ENCODE results near the gene BIN1.

The BIN1 gene

DNA sequence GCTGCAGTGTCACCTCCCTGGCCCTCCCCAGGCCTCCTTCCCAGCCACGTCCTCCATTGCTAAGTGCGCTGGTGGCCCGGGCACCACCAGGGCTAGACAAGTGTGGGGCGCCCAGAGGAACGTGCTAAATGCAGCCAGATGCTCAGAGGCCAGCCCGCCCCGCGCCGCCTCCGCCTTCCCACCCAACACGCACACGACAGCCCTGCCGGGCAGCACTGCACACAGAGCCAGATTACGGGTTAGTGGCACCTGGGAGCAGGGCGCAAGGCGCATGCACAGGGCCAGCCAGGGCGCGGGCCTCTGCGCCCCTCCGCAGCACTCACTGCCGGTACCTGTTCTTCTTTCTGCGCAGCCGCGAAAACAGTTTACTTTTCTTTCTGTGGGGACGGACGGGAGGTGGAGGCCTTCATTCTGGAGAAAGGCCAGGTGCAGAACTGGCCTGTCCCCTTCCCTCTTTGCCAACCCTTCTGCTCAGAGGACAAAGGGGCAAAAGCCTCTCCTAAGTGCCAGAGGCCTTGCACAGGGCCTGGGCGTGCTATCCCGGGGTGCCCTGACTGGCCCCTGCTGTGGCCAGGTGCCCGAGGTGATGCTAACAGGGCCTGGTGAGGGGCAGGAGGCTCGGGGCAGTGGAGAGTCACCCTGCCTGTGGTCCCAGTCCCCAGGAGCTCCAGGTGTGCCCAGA lies 46.5 kb downstream of the BIN1 start:
- DNase-seq (ENCODE audit: low read depth in 3 of 3, low spot score in 1 of 3) = no peak

DNA sequence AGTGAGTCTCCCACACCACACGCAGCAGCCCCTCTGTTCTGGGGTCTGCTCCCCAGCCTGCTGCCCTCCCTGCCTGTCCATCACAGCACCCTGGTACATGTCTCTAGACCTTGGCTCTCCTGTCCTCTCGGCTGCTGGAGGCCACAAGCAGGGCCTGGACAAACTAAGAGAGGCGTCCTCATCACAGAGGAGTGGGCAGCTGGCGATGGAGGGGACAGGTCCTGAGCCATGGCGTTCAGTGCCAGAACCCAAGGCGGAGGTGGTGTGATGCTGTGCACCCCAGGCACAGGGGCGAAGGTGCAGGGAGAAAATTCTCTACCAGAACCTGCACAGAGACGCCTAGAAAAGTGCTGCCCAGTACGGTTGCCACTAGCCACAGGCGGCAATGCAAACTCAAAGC lies 47.4 kb downstream of the BIN1 start:
- no peak for DNase-seq (ENCODE audit: low read depth in 3 of 3, low spot score in 1 of 3)

DNA sequence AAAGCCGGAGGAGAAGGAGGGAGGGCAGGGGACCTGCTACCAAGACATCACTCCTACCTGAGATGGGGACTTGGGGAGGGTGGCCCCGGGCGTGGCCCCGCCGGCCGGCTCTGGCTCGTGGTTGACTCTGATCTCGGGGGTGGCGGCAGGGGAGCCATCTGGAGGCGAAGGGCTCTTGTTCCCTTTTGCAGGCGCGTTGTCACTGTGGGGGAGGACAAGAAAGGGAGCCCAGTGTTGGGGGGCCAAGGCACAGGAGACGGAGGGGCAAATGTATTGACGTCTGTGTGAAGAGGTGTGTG lies 48.1 kb downstream of the BIN1 start:
- DNase-seq (ENCODE audit: low read depth in 3 of 3, low spot score in 1 of 3) = no peak

DNA sequence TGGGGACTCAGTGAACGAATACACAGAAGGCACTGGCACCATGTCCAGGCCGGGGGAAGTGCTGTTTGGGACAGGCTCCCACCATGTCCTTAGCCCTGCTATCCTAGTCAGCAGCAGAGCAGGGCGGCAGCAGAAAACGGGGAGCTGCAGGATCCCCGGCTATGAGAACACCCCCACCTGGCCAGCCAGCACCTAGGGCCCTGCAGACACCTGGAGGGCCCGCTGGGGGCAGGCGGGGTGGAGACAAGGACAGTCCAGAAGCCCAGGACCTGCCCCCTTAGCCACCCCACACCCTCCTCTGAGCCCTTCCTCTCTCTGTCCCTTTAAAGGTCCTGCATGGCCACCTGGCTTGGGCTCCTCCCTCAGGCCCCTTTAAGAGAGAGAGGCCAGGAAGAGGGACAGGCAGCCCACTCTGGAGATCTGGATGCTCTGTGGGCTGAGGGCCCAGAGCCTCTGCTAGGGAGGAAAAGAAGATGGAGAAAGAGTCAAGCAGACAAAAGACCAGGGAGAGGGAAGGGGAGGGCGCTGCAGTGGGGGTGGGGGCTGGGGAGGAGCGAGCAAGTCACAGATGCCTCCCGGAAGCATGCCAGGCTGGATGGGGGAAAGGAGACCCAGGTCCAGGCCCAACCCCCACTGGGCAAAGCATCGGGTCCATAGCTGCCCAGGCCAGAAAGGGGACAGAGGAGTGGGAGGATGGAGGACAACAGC lies 48.6 kb downstream of the BIN1 start:
- DNase-seq (ENCODE audit: low read depth in 3 of 3, low spot score in 1 of 3) = no peak

DNA sequence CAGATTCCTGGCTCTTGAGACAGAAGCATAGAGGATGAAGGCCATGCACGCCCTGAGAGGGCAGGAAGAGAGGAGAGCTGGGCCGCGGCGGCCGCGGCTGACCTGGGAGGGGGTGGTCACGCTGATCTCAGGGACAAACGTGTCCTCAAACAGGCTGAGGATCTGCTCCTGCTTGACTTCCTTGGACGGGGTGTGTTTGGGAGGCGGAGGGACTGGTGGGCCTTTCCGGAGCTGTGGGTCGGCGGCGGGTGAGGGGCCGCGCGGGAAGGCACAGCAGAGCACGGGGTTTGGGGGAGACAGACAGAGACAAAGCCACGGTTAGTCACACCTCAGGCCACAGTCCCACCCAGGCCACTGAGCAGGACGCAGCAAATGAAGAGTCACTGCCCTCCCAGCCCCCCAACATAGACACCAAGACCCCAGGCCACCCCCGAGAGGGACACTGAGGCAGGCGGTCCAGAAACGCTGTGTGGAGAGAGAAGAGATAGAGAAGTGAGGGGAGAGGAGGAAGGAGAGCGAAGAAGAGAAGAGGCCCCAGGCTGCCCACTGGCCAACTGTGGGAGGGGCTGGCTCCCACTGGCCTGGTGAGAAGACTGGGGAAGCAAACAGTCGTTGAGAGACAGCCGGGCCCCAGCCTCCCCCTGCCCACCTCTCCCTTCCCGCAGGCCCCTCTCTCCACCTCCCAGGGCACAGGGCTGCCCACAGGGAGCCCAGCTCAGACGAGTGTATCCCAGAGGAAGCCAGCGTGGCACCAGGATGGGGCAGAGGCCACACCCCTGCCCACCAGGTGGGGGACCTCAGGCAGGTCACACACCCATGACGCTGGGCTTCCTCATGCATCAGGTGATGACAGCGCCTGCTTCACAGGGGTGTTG lies 49.3 kb downstream of the BIN1 start:
- DNase-seq (ENCODE audit: low read depth in 3 of 3, low spot score in 1 of 3) = no peak

DNA sequence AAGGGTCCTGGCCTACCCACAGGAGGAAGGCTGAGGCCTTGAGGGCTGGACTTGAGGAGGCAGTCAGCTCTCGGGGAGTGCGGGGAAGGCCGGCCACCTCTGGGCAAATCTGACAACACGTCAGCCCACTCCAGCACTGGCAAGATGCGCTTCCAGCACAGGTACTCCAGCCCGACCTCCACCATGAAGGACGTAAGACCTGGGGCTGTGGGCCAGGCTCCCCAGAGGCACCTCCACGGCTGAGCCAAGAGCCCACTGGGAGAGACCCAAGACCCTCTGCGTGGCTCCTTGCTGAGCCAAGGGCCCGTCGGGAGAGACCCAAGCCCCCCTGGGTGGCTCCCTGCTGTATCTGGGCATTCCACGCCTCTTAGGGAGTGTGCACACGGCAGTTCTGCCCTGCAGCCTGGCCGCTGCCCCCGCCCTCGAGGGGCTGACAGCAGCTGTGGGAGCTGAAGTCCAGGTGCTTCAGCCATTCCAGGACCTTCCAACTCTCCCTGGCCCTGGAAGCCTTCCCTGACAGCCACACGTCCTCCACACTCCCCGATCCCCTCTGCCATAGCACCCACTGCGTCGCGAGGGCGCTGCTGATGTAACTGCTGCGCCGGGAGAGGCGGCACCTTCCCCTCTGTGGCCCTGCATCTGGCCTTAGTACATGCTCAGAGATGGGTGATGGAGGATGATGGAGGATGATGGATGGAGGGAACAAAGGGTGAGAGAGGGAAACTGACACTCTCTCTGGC lies 50.2 kb downstream of the BIN1 start:
- DNase-seq (ENCODE audit: low read depth in 3 of 3, low spot score in 1 of 3) = no peak

DNA sequence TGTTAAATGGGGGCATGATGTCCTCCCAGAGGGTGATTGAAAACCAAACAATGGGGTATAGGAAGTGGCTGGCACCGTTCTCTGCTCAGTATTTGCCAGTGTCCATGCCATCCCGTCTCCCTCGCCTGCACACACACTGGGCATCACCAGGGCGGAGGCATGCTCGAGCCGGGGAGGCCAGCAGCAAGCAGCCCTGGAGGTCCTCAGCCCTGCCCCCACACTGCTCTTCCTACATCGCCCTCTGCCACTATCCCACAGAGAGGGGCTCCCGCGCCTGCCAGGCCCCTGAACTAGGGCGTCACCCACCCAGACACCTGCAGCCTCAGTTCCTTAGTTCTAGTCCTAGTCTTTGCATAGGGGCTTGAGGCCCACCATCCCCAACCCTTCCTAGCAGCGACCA lies 50.9 kb downstream of the BIN1 start:
- DNase-seq (ENCODE audit: low read depth in 3 of 3, low spot score in 1 of 3) = no peak

DNA sequence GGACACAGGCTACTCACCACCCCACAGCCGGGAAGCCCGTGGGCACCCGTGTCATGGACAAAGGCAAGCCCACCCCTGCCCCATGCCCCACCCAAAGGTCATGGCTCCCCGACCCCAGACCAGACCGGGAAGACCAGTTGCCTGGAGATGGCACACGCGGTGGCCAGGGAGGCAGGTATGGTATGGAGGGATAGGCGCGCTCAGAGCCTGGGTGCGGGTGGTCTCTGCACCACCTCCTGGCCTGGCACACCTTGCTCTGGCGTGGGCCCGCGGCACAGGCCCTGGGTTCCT lies 51.2 kb downstream of the BIN1 start:
- DNase-seq (ENCODE audit: low read depth in 3 of 3, low spot score in 1 of 3) = no peak

DNA sequence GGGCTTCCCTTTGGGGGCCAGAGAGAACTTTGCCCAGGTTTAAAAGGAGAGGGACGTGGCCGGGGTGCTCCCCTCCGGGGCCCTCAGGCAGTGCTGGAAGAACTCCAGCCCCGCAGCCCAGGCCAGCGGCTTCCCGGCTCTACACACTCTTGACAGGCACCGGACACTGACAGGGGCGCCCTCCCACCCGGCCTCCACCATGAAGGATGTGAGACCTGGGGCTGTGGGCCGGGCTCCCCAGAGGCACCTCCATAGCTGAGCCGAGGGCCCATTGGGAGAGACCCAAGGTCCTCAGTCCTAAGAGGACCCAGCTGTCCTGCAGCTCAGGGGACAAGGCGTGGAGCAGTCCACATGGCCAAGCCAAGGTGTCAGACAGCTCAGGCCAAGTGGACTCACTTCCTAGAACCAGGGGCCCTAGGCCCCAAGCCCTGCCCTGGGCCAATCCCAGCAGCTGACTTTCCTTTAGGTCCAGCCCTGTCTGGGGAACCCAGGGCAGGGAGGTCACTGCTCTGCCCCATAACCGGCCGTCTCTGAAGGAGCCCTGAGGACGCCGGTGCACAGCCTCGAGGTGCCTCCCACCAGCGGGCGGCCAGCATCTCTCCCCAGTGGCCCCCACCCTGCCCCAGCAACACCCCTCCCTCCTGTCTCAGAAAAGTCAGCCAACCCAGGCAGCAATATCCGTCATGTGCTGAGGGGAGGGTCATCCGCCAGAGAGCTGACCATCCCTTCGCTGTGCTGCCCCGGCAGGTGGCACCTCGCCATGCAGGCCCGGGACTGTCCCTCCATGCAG lies 51.8 kb downstream of the BIN1 start:
- no peak for DNase-seq (ENCODE audit: low read depth in 3 of 3, low spot score in 1 of 3)

DNA sequence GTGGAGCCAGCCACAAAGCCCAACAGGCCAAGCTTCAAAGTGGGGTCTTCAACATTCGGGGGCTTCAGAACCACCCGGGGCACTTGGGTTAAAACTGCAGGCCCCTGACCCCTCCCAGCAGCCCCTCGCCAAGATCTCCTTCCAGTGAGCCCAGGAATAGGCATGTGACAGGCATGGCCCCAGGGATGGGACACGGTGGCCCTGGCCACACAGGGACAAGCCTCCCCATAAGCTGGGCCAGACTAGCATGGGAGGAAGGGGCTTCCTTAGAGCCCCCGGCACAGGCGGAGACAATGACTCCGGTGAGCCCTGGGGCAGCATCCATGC lies 52.4 kb downstream of the BIN1 start:
- no peak for DNase-seq (ENCODE audit: low read depth in 3 of 3, low spot score in 1 of 3)

DNA sequence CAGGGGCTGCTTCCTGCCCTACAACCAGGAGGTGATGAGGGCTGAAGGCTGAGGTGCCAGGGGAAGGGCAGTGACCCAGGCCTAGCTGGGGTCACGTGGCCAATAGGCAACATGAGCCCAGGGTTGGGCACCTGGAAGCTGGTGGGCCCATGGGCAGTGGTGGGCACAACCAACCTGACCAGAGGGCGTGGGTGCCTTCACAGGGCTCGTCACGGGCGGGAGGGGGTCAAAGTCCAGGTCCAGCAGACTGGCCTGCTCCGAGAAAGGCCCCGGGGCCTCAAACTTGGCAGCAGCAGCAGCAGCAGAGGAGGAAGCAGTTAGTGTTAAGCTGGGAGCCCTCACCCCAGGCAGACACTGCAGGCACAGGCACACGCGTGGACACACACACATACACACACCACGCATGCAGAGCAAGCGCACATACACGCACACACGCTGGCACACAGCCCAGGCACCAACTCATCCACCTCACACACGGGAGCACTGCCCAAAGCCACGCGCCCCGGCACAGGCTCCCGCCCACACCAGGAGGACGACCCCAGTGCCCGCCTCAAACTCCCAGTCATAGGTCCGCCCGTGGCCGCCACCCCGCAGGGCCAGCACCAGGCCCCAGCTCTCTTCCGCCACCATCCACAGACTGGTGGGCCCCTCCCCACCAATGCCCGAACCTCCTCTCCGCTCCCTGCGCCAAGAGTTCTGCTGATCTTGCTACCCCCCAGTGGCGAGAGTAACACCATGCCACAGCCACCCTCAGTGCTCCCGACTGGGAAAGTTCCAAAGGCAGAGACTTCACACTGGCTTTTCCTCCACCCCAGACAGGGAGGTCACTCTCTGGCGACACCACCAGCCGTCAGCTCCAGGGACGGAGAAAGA lies 53.0 kb downstream of the BIN1 start:
- DNase-seq (ENCODE audit: low read depth in 3 of 3, low spot score in 1 of 3) = no peak

DNA sequence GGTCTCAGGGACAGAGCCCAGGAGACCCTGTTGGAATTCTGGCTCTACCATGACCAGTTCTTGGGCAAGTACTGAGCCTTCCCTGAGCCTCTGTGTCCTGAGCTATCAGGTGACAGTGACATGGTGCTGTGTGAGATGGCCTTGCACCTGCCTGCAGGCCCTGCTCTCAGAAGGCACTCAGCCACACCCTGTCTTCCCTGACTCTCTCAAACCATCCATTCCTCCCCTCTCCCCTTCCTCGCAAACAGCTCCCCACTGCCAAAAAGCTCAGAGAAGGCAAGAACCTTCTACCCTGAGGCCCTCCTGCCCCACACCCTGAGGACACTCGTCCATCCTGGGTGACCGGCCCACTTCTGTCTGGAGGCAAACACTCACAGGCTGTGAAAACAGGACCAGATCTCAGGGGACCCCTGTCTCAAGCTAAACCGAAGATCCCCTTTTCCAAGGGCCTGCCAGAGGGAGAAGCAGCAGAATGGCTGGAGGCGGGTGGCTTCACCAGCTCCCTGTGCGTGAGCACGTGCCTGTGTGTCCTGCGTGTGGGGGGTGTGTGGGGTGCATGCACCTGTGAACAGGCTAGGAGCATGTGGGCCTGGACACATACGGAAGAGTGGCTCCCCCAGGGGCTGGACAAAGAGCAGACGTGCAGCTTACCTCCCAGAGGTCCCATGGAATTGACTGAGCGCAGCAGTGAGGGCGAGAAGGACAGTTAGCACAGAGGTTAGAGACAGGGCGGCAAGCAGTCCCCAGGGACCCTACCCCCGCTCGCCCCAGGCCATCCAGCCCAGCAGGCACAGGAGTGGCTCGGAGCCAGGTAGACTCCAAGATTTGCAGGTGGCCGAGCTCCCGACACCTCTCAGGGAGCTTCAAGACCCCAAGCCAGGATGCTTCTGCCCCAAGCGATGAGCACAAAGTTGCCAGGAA lies 53.9 kb downstream of the BIN1 start:
- DNase-seq (ENCODE audit: low read depth in 3 of 3, low spot score in 1 of 3) = no peak

DNA sequence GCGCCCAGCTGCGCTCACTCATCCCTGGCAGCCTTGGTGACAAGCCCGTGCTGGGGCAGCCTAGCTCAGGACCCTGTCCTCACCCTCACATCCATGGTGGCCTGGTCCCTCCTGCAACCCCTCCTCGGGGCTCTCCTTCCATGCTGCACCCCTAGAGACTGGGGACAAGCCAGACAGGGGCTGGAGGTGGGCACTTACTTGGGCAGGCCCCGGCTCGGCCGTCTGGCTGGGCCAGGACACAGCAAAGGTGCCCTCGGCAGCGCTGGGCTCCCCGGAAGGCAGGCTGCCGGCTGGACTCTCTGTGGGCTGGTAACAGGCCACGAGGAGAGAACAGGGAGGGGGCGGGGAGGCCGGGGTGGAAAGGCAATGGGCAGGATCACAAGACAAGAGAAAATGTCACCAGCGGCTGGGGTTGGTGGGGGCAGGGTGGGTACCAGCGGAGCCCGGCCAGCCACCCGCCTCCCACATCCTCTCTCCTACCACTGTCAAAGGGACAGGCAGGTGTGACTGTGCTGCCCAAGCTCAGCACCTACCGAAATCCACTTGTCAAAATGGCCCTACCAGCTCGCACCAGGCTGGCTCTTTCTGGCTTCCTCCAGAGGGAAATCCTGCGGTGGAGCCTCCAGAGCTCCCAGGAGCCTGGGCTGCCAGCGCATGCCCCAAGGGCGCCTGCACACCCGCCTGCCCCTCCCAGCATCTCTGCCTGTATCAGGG lies 54.7 kb downstream of the BIN1 start:
- DNase-seq (ENCODE audit: low read depth in 3 of 3, low spot score in 1 of 3) = no peak

DNA sequence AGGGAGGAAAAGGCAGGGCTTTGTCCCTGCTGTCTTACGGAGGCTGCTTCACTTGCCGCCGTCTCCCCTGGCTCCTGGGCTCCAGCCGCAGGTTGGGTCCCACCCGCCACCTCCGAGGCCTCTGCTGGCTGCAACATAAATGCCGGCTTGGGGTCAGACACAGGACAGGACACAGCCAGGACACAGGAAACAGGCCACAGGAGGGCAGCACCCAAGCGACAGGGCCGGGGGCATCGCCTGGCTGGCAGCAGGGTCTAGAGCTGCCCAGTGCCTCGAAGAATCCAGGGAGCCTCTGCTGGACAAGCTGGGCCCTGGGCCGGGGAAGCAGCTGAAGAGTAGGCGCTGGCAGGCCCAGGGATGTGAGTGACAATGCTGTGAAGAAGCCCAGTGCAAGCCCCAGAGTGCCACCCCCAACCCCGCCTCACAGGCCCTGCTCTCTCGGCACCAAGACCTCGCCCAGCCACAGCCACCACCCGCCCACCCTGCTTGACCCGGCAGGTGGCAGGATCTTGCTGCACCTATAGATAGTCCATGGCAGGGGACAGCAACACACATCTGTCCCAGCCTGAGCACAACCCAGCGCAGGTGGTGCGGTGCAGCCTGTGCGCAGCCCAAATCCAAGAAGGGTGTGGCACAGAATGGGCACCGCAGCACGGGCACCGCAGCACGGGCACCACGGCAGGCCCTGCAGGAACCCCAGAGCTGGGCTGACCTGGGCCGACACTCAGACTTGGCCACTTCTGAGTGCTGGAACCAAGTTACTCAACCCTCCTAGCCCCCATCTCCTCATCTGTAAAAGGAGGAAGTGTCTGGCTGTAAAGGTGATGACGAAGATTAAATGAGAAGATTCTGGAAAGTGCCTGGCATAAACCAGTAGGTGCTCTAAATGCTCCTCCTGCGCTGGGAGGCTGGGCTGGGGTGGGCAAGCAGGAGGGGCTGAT lies 55.6 kb downstream of the BIN1 start:
- no peak for DNase-seq (ENCODE audit: low read depth in 3 of 3, low spot score in 1 of 3)

DNA sequence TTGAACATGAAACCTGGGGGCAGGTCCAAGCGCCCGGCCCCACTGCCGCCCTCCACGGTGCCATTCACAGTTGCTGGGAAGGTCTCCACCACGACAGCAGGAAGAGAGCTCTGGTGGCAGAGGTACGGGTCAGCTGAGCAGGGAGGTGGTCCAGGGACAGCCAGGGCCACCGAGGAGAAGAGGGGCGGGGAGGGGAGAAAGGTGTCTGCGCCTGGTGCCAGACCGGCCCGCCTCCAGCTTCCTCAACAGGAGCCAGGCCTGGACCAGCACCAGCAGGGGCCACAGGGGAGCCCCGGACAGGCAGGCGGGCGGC lies 56.2 kb downstream of the BIN1 start:
- DNase-seq (ENCODE audit: low read depth in 3 of 3, low spot score in 1 of 3) = no peak

DNA sequence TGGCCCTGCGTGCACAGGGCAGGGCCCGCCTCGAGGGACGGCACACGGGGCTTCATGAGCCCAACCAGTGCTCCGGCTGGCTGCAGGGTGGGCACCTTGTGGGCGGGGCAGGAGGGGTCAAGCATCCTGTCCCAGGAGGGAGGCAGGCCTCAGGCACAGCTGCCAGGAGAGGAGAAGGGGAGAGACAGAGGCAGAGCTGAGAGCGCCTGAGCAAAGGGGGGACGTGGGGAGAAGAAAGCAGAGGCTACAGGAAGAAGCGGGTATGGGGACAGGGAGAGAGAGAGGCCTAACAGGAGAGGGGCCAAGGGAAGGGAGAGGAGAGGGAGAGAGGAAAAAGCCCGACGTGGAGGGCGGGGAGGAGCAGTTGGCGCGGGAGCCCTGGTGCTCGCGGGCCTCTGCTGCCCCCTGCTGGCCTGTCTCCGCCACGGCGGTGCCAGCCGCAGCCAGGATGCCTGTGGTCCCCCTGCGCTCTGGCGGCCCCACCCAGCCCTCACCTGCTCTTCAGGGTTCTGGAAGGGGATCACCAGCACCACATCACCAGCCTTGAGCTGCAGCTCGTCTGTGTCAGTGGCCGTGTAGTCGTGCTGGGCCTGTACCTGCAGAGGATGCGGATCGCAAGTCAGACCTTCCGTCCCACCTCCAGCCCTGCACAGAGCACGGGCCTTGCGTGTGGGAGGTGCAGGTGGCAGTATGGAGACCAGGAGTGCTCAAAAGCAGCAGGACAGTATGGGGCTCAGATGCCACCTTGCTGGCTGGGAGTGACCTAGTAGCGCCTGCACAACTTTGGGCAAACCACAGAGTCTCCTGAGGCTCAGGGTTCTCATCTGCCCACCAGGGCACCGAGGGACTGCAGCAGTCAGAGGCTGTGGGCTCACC lies 56.8 kb downstream of the BIN1 start:
- peak in 2 of 3 donors; percentile 22 to 63 for DNase-seq (ENCODE audit: low read depth in 3 of 3, low spot score in 1 of 3)

Data from stimulated activated CD4-positive, alpha-beta T cell treated with anti-CD3 and anti-CD28 coated beads, TNF-alpha, amount 100 ng/mL, for 1 hour (primary cell).